ENCODE measurements around the gene GDF3. TPM values are rescaled to one million over a fixed set of nuclear protein-coding genes. Genes with fewer than 3 reads are reported as not detected.

GDF3 gene
- polyA plus RNA-seq, 3 donors, result not detected

GRCh38 chr12:7719946-7720730 is 24.6 kb upstream of the GDF3 start:
- peak overlapping the region; percentile 23 for H3K4me2 ChIP-seq (replicated peaks; ENCODE audit: extremely low read depth, low read length, poor library complexity, severe bottlenecking)
- no peak overlapping the region for H3K4me3 ChIP-seq (replicated peaks in 1 of 3; ENCODE audit: low read depth in 2 of 3, low read length in 3 of 3)
- H3K36me3 ChIP-seq (replicated peaks in 1 of 2; ENCODE audit: control insufficient read depth in 1 of 2, insufficient read depth in 2 of 2, low read length in 2 of 2), result no peaks in the 10 kb centered on the region
- no peak for DNase-seq
- H3K4me1 Mint-ChIP-seq, result peaks cover 44% of the 10 kb centered on the region
- peaks cover 35 to 37% of the 10 kb centered on the region in 2 donors for H3K4me1 ChIP-seq (ENCODE audit: control insufficient read depth in 1 of 2, insufficient read depth in 2 of 2, low read length in 2 of 2)
- TF ChIP-seq CTCF (IDR thresholded peaks at IDR 0.05), result no peak
- intact Hi-C loops (cut with micrococcal nuclease), result no loop called here
- H3K27me3 ChIP-seq (ENCODE audit: control insufficient read depth in 2 of 2, insufficient read depth in 2 of 2, low read length in 2 of 2), result no peaks in the 10 kb centered on the region
- 50% methylated on average over 2 of the region's 15 CpGs for WGBS (ENCODE audit: insufficient coverage)
- H3K27ac ChIP-seq (ENCODE audit: low read depth in 1 of 2, low read length in 2 of 2), result no peak overlapping the region
- peak overlapping the region in 2 of 7 donors; percentile 5 to 82 for H3K27ac Mint-ChIP-seq
- H3K9ac ChIP-seq (ENCODE audit: insufficient read depth, low read length, poor library complexity, severe bottlenecking), result no peak overlapping the region
- no peak overlapping the region for H3K4me3 Mint-ChIP-seq
- no peaks in the 10 kb centered on the region for H3K9me3 ChIP-seq (replicated peaks in 1 of 2; ENCODE audit: control insufficient read depth in 1 of 2, insufficient read depth in 1 of 2, low read length in 2 of 2)
- H4K20me1 ChIP-seq (ENCODE audit: insufficient read depth, low read length), result no peaks in the 10 kb centered on the region
- no peaks in the 10 kb centered on the region for H3K9me3 Mint-ChIP-seq
- no peaks in the 10 kb centered on the region for H3K36me3 Mint-ChIP-seq
- H3K79me2 ChIP-seq (ENCODE audit: insufficient read depth, low read length), result no peaks in the 10 kb centered on the region
- H3K27me3 Mint-ChIP-seq (ENCODE audit: low read depth in 3 of 3), result peaks cover 0 to 5% (median 0%) of the 10 kb centered on the region in 3 donors
- H2AFZ ChIP-seq (ENCODE audit: insufficient read depth, low read depth, low read length, poor library complexity, severe bottlenecking), result peak overlapping the region; percentile 37

- intact Hi-C loops (cut with micrococcal nuclease), result no loop called here
- WGBS (ENCODE audit: insufficient coverage), result 60% methylated on average over 1 of the region's 5 CpGs
- DNase-seq, result peak in 1 of 3 donors; percentile 19
Measured at GRCh38 chr12:7716381-7716780, 20.8 kb upstream of the GDF3 start.

More at GRCh38 chr12:7716381-7716780, 20.8 kb upstream of the GDF3 start:
- no peak overlapping the region for H3K9ac ChIP-seq (ENCODE audit: insufficient read depth, low read length, poor library complexity, severe bottlenecking)
- H3K4me3 ChIP-seq (replicated peaks in 1 of 3; ENCODE audit: low read depth in 2 of 3, low read length in 3 of 3), result no peak overlapping the region
- H3K9me3 ChIP-seq (replicated peaks in 1 of 2; ENCODE audit: control insufficient read depth in 1 of 2, insufficient read depth in 1 of 2, low read length in 2 of 2), result no peaks in the 10 kb centered on the region
- no peak overlapping the region for H3K4me2 ChIP-seq (replicated peaks; ENCODE audit: extremely low read depth, low read length, poor library complexity, severe bottlenecking)
- H3K27ac ChIP-seq (ENCODE audit: low read depth in 1 of 2, low read length in 2 of 2), result no peak overlapping the region
- no peaks in the 10 kb centered on the region for H4K20me1 ChIP-seq (ENCODE audit: insufficient read depth, low read length)
- H3K79me2 ChIP-seq (ENCODE audit: insufficient read depth, low read length), result no peaks in the 10 kb centered on the region
- no peaks in the 10 kb centered on the region for H3K36me3 ChIP-seq (replicated peaks in 1 of 2; ENCODE audit: control insufficient read depth in 1 of 2, insufficient read depth in 2 of 2, low read length in 2 of 2)
- H3K36me3 Mint-ChIP-seq, result no peaks in the 10 kb centered on the region
- TF ChIP-seq CTCF (IDR thresholded peaks at IDR 0.05), result no peak
- no peak overlapping the region for H2AFZ ChIP-seq (ENCODE audit: insufficient read depth, low read depth, low read length, poor library complexity, severe bottlenecking)
- peaks cover 31% of the 10 kb centered on the region for H3K4me1 Mint-ChIP-seq
- peaks cover 0 to 2% (median 0%) of the 10 kb centered on the region in 7 donors for H3K9me3 Mint-ChIP-seq
- no peak overlapping the region for H3K4me3 Mint-ChIP-seq
- H3K4me1 ChIP-seq (ENCODE audit: control insufficient read depth in 1 of 2, insufficient read depth in 2 of 2, low read length in 2 of 2), result peaks cover 24 to 25% of the 10 kb centered on the region in 2 donors
- H3K27me3 Mint-ChIP-seq (ENCODE audit: low read depth in 3 of 3), result peaks cover 0 to 2% (median under 1%) of the 10 kb centered on the region in 3 donors
- H3K27me3 ChIP-seq (ENCODE audit: control insufficient read depth in 2 of 2, insufficient read depth in 2 of 2, low read length in 2 of 2), result no peaks in the 10 kb centered on the region
- H3K27ac Mint-ChIP-seq, result no peak overlapping the region

Measured in CD14-positive monocyte (primary cell).